GM18868 (cell line): ENCODE measurements around the gene CEACAM4.
"Not testable (repeated sequence)": the region's sequence is repeated elsewhere in the genome, so short reads cannot be mapped to it uniquely, and the experiment has no call there.

Experiments
- ATAC-seq: cut with Tn5 transposase; IDR thresholded peaks from one replicate; pipeline ENCODE4 v1.9.1; 2021; ENCODE audit warnings: mild to moderate bottlenecking, moderate library complexity; ENCODE audit not compliant: unreplicated experiment

The CEACAM4 gene

DNA sequence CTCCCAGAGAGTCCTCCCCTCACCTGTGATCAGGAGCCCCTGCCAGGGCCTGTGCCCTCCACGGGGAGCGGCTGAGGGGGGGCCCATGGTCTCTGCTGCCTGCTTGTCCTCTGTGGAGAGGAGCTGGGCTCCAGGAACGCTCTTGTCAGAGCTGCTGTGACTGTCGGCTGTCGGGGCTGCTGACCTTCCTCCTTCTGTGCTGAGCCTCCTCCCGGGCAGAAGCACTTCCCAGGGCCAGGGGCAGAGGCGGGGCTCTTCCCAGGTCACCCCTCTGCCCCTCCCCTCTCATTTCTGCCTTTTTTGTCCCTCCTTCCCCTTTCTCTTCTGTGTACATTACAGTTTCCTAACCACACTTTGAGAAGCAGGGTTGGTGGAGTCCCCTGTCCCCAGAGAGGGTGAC, at the start of gene CEACAM4:
CEACAM4 (minus strand) TSS at position 198 of the 400 bp plus-strand sequence; CDS start at position 87, 111 bp downstream.
- no peak for ATAC-seq

GRCh38 chr19:41671486-41671885, 44.6 kb upstream of the CEACAM4 start:
- no peak for ATAC-seq

GRCh38 chr19:41670755-41671154, 43.9 kb upstream of the CEACAM4 start:
- ATAC-seq = no peak

DNA sequence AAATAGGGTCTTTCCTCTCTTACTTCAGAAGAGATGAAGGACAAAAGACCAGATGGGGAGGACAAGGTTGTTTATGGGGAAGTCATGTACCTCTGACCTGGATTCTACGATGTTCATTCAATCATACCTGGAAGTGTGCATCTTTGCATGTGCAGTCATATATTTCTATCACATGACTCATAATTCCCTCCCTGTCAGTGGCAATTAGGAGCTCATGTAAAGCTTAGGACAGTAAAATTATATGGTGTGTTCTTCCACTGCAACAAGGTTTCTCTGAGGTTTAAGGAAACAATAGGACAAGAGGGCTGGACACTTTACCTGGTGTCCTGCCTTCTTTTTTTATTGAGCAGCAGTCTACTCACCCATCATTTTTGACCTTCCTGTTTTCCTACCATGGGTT, 41.4 kb upstream of the CEACAM4 start:
- no peak for ATAC-seq

GRCh38 chr19:41666075-41666474, 39.2 kb upstream of the CEACAM4 start:
- no peak for ATAC-seq

- no peak for ATAC-seq
Measured at GRCh38 chr19:41657157-41657556, 30.3 kb upstream of the CEACAM4 start.

GRCh38 chr19:41656756-41657155, 29.9 kb upstream of the CEACAM4 start:
- ATAC-seq = not testable (repeated sequence)

DNA sequence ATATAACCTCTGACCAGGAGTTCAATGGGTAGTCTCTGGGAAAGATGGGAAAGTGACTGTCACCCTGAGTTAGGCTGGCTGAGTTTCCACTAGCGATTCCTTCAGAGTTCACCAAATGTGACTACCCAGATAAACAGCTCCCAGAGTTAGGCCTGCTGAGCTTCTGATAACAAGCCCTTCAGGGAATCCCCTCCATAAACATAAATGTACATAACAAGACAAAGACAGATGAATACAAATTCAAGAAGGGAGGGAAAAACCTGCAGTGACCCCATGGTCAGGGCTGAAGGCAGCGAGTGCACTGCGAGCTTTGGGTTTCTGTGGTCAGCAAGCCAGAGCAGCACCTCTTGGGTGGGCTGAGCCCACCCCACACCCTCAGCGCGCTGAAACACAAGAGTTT, 25.4 kb upstream of the CEACAM4 start:
- no peak for ATAC-seq

DNA sequence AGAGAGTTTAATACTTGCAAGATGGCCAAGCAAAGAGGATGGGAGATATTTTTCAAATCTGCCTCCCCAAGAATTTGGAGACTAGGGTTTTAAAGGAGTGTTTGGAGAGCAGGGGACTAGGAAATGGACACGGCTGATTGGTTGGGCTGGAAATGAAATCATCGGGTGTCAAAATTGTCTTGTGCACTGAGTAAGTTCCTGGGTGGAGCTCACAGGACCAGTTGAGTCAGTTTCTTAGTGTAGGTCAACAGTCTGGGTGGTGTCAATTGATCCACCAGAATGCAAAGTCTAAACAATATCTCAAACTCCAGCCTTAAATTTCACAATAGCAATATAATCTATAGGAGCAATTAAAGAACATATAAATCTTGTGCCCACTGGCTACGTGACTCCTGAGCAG, 23.0 kb upstream of the CEACAM4 start:
- ATAC-seq = no peak

DNA sequence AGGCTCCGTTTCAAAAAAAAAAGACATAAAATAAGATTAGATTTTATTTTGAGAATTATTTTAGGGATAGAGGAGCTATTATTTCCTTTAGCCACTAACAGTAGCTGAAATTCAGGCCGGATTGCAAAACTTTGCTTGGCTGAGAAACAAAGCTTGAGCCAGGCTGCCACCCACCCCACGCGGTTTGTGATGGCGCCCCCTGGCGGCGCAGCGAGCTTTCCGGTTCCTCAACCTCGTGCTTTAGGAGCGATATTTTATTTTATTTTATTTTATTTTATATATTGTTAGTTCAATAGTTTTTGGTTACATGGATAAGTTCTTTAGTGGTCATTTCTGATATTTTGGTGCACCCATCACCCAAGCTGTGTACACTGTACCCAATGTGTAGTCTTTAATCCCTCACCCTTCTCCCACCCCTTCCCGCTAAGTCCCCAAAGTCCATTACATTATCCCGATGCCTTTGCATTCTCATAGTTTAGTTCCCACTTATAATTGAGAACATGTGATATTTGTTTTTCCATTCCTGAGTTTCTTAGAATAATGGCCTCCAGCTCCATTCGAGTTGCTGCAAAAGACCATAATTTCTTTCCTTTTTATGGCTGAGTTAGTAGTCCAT, 19.8 kb upstream of the CEACAM4 start:
- no peak for ATAC-seq

- ATAC-seq = no peak
Measured at GRCh38 chr19:41641879-41642485, 15.1 kb upstream of the CEACAM4 start.

DNA sequence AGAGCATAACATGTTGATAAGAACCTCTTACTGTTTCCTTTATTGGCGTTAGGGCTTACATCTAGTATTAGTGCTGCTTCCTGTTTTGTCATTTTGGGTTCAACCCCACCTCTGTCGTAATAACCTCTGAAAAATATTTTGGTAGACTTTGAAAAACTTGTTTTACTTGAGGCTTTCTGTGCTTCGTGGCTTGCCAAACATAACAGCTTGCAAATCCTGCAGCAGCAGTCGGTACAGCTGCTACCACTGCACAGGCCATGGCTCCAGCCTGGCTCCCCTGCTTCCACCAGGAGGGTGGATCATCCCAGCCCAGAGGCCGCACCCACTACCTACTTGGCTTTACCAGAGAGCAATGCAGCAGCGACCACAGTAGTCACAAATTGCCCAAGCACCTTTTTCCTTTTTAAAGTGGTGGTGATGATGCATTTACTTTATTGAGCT, 11.8 kb upstream of the CEACAM4 start:
- no peak for ATAC-seq

DNA sequence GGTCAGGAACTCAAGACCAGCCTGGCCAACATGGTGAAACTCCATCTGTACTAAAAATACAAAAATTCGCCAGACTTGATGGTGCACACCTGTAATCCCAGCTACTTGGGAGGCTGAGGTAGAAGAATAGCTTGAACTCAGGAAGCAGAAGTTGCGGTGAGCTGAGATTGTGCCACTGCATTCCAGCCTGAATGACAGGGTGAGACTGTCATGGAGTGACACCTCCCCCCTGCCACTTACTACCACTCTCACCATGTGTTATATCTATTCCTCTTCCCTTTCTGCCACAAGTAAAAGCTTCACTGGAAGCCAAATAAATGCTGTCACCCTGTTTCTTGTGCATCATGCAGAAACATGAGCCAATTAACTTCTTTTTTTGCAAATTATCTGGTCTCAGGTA, 10.6 kb upstream of the CEACAM4 start:
- no peak for ATAC-seq

DNA sequence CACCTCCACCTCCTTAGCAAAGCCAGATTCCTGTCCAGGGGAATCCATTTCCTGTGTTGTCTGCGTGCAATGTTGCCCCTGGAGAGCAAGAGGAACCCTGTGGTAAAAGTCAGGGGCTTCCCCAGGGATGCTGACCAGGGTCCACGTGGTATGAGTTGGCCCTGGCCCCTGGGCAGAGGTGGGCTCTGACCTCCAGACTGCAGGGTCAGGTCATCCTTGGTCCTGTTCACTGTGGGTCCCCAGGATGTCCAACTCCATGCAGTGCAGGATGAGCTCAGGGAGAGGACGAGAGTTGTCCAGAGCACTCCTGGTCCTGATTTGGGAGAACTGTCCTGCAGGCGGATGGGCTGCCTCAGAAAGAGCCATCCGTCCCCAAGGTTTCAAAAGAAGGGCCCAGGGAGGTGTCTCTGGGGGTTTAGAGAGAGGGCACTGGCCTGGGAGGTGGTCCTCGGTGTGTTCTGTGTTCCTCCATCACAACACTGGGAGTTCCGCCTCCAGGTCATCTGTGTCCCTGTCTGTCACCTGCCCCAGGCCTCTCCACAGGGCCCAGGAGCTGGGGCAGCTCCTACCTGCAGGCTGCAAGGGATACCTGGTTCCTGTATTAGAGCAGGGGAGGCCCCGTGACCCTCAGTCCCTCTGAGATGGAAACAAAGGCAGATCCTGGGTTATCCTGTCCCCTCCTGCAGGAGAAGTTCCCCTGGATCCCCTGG, 1.2 kb upstream of the CEACAM4 start:
- ATAC-seq = no peak

GRCh38 chr19:41626278-41626677, 596 bp downstream of the CEACAM4 start:
- no peak for ATAC-seq

DNA sequence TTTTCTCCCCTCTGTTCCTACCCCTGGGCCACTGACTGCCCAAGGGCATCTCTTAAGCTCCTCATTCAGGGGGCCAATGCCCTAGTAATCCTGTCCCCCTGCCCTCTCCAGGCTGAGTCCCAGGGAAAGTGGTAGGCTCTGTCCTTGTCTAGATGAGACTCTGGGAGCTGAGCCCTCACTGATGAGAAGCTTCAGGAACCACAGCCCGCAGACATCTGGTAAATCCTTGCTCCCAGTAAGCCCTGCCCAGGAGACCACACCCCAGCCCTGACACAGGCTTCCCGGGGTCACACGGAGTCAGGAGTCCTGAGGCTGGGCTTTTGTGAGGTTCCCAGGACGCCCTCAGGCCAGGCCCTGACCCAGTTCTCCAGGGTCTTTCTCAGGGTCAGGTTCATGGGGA, 1.9 kb downstream of the CEACAM4 start:
- ATAC-seq = no peak

DNA sequence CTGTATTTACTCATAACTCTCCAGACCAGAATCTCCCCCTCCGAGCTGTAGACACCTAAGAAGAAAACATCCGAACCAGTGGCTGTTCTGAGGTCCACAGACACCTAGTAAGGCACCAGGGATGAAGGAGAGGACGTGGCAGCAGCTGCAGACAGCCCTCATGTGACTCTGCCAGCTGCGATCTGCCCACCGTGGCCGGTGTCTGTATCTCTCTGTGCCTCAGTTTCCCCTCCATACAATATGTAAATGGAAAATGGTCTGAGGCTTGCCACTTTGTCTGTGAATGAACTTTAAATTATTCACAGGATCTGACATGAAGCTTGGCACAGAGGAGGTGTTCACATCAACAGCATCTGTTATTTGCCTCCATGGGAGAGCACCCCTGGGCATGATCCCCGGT, 2.4 kb downstream of the CEACAM4 start:
- ATAC-seq = no peak

DNA sequence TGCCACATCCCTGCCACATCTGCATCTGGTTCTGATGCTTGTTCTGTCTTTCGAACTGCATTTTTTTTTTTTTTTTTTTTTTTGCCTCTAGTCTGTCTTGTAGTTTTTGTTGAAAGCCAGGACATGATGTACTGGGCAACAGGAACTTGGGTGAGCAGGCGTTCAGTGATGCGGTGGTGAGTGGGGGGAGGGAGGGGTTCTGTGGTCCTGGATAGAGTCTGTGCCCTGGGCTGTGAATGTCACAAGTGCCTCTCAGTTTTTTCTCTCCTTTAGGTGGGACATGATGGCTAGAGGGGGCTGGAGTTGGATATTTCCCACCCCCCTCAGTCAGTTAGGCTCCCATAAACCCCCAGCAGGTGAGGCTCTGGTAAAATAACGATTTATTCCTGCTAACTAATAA, 3.5 kb downstream of the CEACAM4 start:
- ATAC-seq = no peak

GRCh38 chr19:41621654-41622053, 5.2 kb downstream of the CEACAM4 start:
- no peak for ATAC-seq

DNA sequence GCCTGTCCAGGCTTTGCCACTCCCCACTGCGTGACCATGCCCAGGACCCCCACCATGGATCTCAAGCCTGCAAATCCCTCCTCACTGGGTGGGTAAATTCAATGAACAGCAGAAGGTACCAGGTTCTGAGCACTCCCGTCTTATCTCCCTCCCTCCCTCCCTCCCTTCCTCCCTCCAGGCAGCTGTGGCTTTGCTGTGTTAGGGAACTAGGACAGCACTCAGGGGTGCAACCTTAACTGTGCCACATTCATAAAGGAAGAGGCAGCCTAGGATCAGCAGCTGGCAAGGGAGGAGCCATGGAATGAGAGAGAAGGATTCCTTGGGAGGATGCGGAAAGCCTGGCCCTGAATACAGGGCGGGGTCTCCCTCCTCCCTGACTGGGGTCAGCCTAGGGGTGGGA, 5.6 kb downstream of the CEACAM4 start:
- no peak for ATAC-seq

- ATAC-seq = no peak
Measured at GRCh38 chr19:41620171-41620570, 6.7 kb downstream of the CEACAM4 start.

GRCh38 chr19:41619018-41619556, 7.8 kb downstream of the CEACAM4 start:
- no peak for ATAC-seq
